Left renal pelvis (tissue), 4 donors: ENCODE results near the gene FBXO24. TPM values are rescaled to one million over a fixed set of nuclear protein-coding genes. Genes with fewer than 3 reads are reported as not detected.

ENCODE experiments used
- DNase-seq, 4 donors: peaks; one replicate each; pipeline ENCODE4 v3.0.0-alpha.2; 2013; ENCODE audit warnings: low read depth in 4 of 4, low spot score in 3 of 4
- polyA plus RNA-seq, 4 donors: library from polyadenylated mRNA; unstranded; fragments of 120-200 nt; gene quantifications; one replicate each; pipeline ENCODE4 v1.2.1, GENCODE V29; 2013; ENCODE audit not compliant: insufficient read length in 4 of 4

FBXO24 gene
- polyA plus RNA-seq, 4 donors: 1.7 to 3.5 (median 2.3) TPM

GRCh38 chr7:100573691-100574361 is 12.3 kb upstream of the FBXO24 start, which contains the start of gene SAP25:
SAP25 (minus strand) TSS chr7:100573900; CDS start chr7:100573742, 158 bp downstream.
- DNase-seq: no peak

DNA sequence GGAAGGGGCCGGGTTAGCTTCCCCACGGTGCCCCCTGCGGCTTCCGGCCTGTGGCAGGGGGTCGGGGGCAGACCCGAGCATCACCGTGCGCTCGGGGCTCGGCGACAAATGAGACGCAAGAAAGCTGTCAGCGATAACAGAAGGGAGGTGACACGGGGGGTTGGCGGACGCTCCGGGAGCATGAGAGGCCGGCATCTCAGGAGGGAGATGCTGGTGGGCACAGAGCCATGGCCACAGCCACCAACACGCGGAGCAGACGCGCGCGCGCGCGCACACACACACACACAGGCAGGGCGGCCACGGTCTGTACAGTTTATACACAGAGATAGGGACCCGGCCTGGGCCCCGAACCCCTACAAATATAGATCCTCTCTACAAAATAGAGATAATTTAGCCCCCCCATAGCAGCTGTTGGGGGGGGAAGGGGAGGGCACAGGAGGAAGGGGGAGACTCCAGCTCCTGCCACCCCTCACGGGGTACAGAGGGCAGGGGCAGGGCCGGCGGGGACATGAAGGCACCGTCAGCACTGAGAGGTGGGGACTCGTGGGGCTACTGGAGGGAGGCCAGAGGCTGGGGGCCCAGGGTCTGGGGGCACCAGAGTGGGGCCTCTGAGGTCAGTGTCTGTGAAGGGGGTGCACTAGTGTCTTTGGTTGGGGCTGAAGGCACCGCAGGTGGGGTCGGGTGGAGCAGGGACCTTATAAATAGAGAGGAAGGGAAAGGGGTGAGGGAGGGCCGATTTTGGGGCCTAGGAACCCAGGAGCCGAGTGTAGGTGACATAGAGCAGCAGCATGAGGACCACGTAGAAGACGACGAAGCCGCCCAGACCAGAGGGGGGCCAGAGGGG is 11.5 kb upstream of the FBXO24 start:
- no peak for DNase-seq

DNA sequence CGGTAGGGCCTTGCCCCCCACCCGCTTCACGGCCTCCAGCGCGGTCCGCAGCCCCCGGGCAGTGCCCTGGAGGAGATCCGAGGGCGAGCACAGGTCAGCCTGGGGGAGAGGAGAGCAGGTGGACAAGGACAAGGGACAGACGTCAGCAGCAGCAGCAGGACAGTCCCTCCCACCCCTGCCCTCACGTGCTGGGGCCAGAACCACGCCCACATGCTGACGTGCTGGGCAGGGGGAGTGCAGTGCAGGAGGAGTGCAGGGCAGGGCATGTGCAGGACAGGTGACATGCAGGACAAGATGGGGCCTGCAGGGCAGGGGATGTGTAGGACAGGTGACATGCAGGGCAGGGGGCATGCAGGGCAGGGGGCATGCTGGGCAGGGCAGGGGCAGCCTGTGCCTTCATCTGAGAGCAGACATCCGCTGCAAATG is 10.9 kb upstream of the FBXO24 start:
- DNase-seq: no peak

DNA sequence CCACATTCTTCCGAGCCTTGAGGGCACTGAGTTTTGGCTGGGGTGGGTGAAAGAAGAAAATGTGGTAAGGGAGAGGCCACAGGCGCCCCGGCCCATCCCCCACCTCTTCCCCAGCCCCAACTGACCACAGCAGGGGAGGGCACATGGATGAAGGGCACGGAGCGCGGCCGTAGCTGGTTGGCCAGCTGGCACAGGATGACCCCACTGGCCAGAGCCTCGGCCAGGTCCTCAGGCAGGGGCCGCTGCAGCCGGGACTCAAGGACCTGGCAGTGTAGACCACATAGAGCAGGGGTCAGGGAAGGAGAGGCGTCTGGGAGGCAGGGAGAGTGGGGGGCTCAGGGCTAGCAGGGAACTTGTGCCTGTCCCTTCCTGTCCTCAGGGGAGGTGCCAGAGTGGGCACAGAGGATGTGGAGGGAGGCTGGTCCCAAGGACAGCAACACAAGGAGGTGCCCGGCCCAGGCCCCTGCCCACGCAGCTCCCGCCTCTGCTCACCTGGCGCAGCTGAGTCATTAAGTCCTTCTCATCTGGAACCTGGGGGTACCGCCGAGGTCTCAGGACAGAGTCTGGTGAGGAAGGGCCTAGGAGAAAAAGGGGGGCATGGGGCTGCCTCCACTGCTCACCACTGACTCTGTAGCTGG is 10.3 kb upstream of the FBXO24 start:
- no peak for DNase-seq

GRCh38 chr7:100576384-100576993 is 9.6 kb upstream of the FBXO24 start:
- DNase-seq: no peak

DNA sequence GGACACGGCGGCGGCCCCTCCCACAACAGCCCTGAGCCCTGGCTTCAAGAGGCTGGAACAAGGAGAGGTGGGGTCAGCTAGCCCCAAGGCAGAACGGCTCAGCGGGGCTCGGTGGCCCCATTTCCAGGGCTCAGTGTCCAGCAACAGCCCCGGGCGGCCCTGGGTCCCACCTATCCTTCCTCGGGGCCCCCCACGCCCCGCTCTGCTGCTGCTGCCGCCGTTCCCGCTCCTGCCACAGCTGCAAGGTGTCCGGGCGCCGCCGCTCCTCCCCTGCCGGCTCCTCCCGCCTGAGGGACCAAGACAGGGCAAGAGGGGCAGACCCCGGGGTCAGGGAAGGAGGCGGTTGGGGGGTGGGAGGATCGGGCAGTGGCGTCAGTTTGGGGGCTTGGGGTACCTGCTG is 9.0 kb upstream of the FBXO24 start:
- DNase-seq: no peak

DNA sequence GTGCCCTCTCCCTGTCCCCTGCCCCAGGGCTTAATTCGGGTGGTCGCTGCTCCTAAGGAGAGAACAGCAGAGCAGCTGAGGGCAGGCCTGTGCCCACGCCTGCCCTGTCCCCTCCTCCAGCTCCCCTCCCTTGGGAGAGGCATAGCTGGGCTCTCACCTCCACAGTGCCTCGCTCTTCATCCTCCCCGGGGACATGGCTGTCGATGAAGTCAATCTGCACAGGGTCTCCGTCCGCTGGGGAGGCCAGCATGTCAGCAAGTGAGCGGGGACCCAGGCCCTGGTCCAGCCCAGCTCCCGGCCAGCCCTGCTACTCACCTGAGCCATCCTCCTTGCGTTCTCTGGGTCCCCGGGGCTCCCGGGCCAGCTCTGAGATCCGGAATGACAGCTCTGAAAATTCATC is 8.6 kb upstream of the FBXO24 start:
- DNase-seq: no peak

DNA sequence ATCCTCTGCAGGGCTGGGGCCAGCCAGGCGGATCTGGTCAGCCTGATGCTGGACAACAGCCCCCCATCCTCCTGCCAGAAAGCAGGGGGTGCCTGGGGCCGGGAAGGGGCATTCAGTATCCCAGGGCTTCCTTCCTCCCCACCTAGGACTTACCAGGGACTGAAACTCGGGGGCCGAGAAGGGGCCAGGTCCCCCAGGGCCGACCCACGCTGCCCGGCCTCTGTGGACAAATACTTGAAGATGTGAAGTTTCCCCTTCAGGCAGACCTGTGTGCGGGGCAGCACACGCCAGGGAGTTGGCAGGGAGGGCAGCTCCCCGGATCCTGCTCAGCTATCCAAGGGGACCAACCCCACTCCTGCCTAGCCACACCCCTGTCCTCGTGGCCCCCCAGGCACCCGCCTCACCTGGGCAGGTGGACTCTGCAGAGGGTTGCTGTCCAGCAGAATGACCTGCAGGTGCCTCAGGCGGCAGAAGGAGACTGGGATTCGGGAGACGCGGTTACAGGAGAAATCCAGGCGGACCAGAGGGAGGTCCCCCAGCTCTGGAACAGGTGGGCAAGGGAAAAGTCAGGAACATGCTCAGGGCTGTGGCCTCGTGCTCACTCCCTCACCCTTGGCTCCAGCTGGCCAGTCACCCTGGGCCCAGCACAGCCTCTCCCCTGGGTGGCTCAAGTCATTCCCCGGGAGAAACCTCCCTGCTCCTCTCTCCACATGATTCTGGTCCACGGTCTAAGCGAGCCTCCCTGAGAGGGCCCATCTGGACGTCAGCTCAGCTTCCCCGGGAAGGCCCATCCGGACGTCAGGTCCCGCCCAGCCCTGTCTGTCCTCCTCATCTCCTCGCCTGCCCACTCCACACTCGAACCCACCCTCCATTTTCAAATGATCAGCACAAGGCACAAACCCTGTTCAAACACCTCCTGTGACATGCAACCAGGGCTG is 7.6 kb upstream of the FBXO24 start:
- DNase-seq: no peak

- DNase-seq: no peak
Measured at GRCh38 chr7:100580466-100581283, 5.5 kb upstream of the FBXO24 start.

DNA sequence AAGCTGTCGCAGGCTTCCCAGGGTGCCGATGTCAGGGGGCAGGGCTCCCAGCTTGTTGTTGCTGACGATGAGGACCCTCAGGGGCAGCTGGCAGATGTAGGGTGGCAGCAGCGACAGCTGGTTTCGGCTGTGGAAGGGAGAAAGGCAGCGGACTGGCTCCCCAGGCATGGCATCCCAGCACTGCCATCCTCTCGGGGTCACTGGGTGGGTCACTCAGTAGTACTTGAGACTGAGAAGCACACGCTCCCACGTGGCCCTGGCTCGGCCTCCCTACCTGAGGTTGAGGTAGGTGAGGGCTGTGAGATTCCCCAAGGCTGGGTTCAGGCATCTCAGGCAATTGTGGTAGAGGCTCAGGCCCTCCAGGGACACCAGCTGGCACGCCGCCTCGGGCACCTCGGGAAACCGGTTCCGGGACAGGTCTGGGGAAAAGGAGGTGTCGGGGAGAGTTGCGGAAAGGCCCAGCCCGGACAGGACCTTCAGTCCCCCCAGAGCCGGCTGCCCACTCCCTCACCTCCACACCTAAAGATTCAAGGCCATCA is 4.0 kb upstream of the FBXO24 start:
- no peak for DNase-seq

DNA sequence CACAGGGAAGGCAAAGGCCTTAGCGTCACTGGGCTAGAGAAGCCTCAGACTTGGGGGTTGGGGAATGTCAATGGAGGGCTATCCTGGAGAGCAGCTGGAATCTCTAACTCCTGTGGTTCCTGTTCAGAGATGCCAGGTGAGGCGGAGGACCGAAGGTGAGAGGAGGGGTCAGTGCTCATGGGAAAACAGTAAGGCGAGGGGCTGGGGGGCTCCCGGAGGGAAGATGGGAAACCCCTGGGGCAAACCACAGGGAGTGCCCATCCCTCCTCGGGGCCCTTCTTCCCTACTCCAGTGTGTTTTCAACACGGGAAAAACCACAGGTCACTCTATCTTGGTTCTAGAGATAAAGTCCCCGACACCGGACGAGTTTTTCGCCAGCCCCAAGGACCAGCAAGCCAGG is 3.5 kb upstream of the FBXO24 start:
- DNase-seq: no peak

DNA sequence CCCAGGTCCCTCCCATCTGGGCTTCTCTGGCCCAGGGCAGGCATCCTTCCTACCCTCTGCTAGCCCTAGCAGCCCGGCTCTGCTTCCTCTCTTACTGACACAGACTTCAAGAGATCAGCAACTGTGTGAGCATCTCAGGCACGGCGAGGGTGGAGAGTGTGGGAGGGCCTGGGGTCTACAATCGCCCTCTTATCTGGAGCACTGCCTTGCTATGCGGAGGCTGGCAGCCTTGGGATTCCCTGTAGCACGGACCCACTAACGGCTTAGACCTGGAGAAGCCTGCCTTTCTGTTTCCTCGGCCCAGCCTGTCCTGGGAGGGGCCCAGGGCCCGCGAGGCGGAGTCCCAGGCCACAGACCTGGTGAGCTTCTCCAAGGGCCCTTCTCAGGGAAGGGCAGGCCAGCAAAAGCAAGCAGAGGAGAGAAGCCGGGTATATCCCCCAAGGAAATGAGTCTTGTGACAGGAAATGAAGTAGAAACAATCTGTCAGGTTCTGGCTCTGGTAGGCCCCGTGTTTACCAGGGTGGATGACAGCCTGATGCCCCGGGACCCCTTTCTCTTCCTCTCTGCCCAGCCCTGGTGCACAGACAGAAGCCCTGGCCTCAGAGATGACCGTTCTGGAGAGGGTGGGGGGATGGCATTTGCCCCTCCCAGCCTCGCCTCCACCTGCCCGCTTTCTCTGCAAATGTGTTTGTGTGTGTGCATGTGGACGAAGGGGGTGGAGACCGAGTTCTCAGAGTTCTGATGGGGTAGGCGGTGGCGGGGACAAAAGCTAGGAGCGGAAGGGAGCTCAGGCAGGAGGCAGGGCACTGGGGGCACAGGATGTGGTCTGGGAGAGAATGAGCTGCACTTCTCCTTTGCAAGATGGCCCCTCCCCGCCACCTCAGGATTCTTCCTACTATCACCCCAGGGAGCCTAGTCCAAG is 2.7 kb upstream of the FBXO24 start:
- DNase-seq: no peak

DNA sequence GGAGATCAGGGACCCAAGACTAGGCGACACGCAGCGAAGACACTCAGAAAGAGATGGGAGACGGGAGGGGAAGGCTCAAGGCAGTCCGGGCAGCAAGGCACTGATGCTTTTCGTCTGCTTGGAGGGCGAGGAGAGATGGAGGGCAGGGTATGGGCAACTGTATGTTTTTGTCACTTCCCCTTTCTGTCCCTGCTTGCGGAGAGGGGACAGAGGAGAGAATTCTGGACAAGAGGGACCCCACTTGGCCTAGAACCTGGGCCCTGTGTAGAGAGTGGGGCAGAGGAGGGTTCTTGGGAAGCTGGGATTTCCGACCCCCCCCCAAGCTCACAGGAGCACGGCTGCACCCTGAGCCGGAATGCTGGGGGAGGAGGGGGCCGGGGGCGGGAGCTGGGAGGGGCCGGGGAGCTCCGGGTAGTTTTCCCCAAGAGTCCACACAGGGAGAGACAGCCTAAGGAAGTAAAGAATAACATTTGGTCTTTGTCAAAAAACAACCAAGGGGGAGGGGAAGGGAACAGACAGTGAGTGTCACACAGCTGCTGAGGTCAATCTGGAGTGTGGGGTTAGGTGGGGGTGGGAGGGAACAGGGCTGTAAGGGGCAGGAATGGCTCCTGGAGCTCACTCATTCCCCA is 2.0 kb upstream of the FBXO24 start:
- no peak for DNase-seq

DNA sequence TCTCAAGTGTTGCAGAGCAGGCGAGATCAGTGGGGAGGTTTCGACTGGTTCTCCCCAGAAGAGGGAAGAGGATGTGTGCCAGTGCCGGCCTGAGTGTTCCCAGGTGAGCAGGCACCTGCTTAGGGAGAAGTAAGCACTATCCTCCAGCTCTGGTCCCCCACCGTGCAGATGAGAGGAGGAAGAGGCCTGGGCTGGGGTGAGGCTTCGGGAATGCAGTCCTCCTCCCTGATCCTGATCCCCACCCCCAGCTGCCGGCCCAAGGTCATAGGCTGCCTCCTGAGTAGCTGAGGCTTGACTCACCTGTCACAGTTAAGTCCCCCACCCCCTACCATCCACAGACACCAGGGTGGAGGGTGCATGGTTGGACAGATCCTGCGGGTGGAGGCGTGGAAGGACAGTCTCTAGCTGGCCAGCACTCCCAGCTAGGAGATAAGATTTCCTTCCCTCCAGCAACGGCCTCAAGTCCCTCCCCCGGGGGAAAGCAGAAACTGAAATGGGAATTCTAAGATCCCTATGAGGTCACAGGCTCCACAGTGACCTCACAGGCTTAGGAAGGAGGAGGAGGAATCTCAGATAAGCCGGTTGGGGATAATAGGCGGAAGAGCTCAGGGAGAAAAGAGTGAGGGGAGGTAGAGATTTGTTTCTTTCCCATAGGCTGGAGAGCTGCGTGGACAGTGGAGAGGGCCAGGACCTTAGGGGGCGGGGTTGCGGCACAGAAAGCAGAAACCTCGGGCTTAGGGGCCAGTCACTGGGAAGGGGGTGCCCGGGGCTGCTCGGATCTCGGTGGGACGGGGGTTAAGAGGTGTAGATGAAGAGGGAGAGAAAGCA is 1.2 kb upstream of the FBXO24 start:
- DNase-seq: no peak

DNA sequence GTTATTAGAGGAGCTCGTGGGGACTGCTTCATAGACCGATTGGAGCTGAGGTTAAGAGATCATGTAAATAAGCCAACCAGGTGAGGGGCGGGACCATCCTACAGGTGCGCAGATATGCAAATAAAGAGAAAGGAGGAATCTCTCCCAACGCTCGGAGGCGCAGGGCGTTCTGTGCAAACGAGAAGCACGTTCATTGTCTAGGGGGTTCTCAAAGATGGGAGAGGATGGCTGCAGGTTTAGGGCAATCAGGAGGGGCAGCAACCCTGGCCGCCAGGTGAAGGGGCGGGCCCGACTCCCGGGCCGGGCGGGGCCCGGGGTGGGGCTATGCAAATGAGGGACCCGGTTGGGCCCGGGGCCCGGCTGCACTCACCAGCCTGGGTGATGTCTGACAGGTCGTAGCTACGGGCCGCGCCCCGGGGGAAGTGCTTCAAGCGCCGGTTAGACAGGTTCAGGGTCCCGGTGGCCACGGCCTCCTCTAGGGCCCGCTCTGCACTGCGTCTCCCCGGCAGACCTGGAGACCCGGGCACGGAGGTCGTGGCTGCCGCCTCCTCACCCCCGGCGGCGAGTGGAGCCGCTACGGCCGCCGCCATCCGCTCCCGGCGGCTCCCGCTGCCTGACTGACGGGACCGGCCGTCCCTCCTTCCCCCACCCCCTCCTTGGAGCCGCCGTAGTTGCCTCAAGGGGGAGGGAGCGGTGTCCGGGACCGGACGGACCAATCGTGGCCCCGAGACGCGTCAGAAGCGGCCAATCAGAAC is 440 bp upstream of the FBXO24 start, which contains the start of gene LRCH4:
Gene LRCH4 (minus strand): TSS at position 619 of the 755 bp plus-strand sequence. CDS start 29 bp downstream, at position 590.
- no peak for DNase-seq

DNA sequence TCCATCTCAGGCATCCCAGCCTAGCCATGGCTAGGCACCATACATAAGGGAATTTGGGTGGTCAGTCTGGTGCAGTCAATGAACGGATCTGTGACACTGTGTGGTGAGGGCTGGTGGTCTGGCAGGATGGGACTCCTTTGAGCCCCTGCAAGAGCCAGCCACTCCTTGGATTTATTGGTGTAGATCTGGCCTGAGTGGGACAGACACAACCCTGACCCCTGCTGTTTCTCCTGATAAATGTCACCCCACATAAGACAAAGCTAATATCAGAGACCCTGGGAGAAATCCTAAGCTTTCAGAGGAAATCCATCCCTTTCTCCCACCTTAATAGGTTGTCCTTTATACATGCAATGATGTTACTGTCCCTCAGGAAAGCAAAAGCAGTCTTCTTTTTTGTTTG is 2.3 kb downstream of the FBXO24 start:
- no peak for DNase-seq
